Calu3 (cell line): ENCODE measurements around the gene XRN1. TPM values are rescaled to one million over a fixed set of nuclear protein-coding genes. Genes with fewer than 3 reads are reported as not detected.

Experiments used
- BruUV-seq: library from RNA; stranded (reverse); fragments of 400-500 nt; replicated peaks from 2 replicates; lab custom pipeline; 2021; lab: Mats Ljungman, UMichigan
- CTCF ChIA-PET: fragments of 300-600 bp; sonication (Branson Sonifier 250); formaldehyde crosslinking; loops from one replicate; lab custom pipeline; 2022; ENCODE audit warnings: antibody characterized with exemption; lab: Charles Lee
- DNase-seq: peaks from one replicate; pipeline ENCODE4 v3.0.0; 2022
- H3K27ac Mint-ChIP-seq: one replicate; pipeline ENCODE4 v1.8.0; 2022; ENCODE audit warnings: mixed read lengths; ENCODE audit not compliant: unreplicated experiment
- H3K27me3 Mint-ChIP-seq: one replicate; pipeline ENCODE4 v1.8.0; 2022; ENCODE audit warnings: mixed read lengths; ENCODE audit not compliant: unreplicated experiment
- H3K36me3 Mint-ChIP-seq: one replicate; pipeline ENCODE4 v1.8.0; 2022; ENCODE audit warnings: mild to moderate bottlenecking, moderate library complexity, mixed read lengths; ENCODE audit not compliant: insufficient read depth, unreplicated experiment
- H3K4me1 Mint-ChIP-seq: one replicate; pipeline ENCODE4 v1.8.0; 2022; ENCODE audit warnings: mild to moderate bottlenecking, low read depth, mixed read lengths; ENCODE audit not compliant: unreplicated experiment
- H3K4me3 Mint-ChIP-seq: one replicate; pipeline ENCODE4 v1.8.0; 2022; ENCODE audit warnings: mild to moderate bottlenecking, low read depth, moderate library complexity, mixed read lengths; ENCODE audit not compliant: unreplicated experiment
- H3K9me3 Mint-ChIP-seq: one replicate; pipeline ENCODE4 v1.8.0; 2022; ENCODE audit warnings: low read depth, mixed read lengths; ENCODE audit not compliant: unreplicated experiment
- CTCF ChIP-seq: fragments of 200-600 bp; IDR thresholded peaks from one replicate; pipeline ENCODE4 v1.8.0; 2022; ENCODE audit warnings: antibody characterized with exemption; ENCODE audit not compliant: unreplicated experiment
- intact Hi-C: fragments of 100-400 bp; cut with micrococcal nuclease; formaldehyde crosslinking; loops from one replicate; pipeline ENCODE4 v1.10.0; 2022; ENCODE audit not compliant: unreplicated experiment
- total RNA-seq: library from RNA; stranded (reverse); gene quantifications from 2 replicates; pipeline ENCODE4 v1.2.3, GENCODE V29; 2022

XRN1 gene
- total RNA-seq, 1 experiment from 2014 or later: 59.7 TPM

DNA sequence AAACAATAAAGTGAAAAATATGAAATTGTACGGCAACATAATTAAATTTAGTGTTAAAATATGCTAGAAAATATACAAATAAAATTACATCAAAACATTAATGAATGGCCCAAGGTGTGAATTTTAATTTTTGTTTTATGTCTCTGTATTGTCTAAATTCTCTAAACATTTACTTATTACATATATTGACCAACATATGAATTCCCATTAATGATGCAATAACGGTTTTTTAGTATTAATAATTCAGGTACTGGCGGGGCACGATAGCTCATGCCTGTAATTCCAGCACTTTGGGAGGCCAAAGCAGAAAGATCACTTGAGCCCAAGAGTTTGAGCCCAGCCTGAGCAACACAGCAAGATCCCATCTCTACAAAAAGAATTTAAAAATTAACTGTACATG is 20.6 kb upstream of the XRN1 start:
- no peak for DNase-seq
- CTCF ChIA-PET: interaction anchor here (0.6 kb wide), 1 partner anchor 282 kb away, joined by 3 read pairs; no protein-coding TSS in a partner anchor
- no peaks in the 10 kb centered on the region for H3K9me3 Mint-ChIP-seq
- H3K27ac Mint-ChIP-seq: no peak overlapping the region
- no peak overlapping the region for H3K4me3 Mint-ChIP-seq
- intact Hi-C loops: no loop called here
- no TSS peak for BruUV-seq
- no peaks in the 10 kb centered on the region for H3K27me3 Mint-ChIP-seq
- no peaks in the 10 kb centered on the region for H3K4me1 Mint-ChIP-seq
- TF ChIP-seq CTCF: no peak
- peaks cover 7% of the 10 kb centered on the region for H3K36me3 Mint-ChIP-seq

DNA sequence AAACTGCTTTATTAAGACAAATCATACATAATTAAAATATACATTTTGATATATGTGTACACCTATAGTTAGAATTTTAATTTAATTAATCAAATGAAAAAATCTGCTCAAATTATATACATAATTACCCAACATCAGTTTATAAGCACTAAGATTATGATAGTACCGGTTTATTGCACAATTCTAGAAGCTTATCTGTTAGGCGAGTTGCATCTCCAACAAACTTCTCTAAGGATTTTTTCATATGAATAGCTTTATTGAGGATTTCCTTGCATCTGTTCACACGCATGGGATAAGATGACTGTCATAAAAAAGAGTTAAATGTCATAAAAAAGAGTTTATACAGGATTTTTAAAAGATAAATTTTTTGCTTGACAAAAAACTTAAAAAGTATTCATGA is 19.9 kb upstream of the XRN1 start:
- Mint-ChIP-seq H3K36me3 (peaks cover 7% of the 10 kb centered on the region), H3K4me3 (no peak overlapping the region), H3K27ac (no peak overlapping the region), H3K9me3 (no peaks in the 10 kb centered on the region), H3K4me1 (no peaks in the 10 kb centered on the region), H3K27me3 (no peaks in the 10 kb centered on the region)
- DNase-seq: no peak
- CTCF ChIA-PET: interaction anchor here (0.6 kb wide), 1 partner anchor 281 kb away, joined by 3 read pairs; no protein-coding TSS in a partner anchor
- no TSS peak for BruUV-seq
- TF ChIP-seq CTCF: no peak
- intact Hi-C loops: no loop called here

DNA sequence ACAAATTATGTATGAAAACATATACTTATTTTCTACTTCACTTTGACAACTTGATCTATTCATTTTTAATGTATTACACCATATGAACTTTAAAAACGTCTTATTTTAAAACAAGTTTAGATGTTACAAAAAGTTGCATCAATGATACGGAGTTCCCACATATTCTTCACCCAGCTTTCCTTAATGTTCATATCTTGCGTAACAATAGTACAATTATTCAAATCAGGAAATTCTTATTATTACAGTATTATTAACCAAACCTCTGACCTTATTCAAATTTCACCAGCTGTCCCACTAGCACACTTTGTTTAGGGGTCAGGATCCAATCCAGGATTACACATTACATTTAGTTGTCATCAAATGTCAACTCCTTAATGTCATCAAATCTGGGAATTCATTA is 12.9 kb upstream of the XRN1 start:
- intact Hi-C loops: no loop called here
- no TSS peak for BruUV-seq
- H3K27me3 Mint-ChIP-seq: no peaks in the 10 kb centered on the region

DNA sequence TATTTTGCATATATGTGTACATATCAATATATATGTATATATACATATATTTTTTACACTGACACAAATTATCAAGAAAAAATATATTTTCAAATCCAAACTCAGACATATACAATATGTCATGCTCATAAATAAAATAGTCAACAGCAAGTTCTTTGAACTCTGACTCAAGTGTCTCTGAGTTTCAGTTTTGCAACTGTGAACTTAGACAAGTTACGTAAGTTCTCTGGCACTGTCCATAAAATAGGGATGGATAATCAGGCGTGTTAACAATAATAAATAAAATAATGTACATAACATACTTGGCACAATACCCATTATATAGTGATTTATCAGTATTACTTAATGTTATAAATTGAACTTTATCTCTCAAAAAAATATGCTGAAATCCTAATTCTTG is 12.1 kb upstream of the XRN1 start:
- H3K27me3 Mint-ChIP-seq: no peaks in the 10 kb centered on the region
- no TSS peak for BruUV-seq
- TF ChIP-seq CTCF: no peak
- H3K9me3 Mint-ChIP-seq: no peaks in the 10 kb centered on the region
- no peak for DNase-seq
- no peaks in the 10 kb centered on the region for H3K4me1 Mint-ChIP-seq
- no peak overlapping the region for H3K4me3 Mint-ChIP-seq
- intact Hi-C loops: no loop called here
- no peak overlapping the region for H3K27ac Mint-ChIP-seq
- peaks cover 13% of the 10 kb centered on the region for H3K36me3 Mint-ChIP-seq
- CTCF ChIA-PET: no interaction called here

More for the DNA sequence above, 12.9 kb upstream of the XRN1 start:
- Mint-ChIP-seq H3K36me3 (peaks cover 18% of the 10 kb centered on the region), H3K27ac (no peak overlapping the region), H3K4me3 (no peak overlapping the region), H3K9me3 (no peaks in the 10 kb centered on the region), H3K4me1 (no peaks in the 10 kb centered on the region)
- TF ChIP-seq CTCF: no peak
- no peak for DNase-seq
- CTCF ChIA-PET: no interaction called here
